Mucosa of stomach (tissue), 1 donor: Measurements from ENCODE around the gene ZNHIT1.
"Not testable (repeated sequence)": the region's sequence is repeated elsewhere in the genome, so short reads cannot be mapped to it uniquely, and the experiment has no call there.

Experiments used
- H3K27me3 ChIP-seq: one replicate; pipeline ENCODE4 v1.7.0; 2013; ENCODE audit warnings: mild to moderate bottlenecking, low read length; ENCODE audit not compliant: control insufficient read depth, insufficient read depth
- H3K36me3 ChIP-seq: one replicate; pipeline ENCODE4 v1.7.0; 2013; ENCODE audit warnings: low read length; ENCODE audit not compliant: control insufficient read depth, insufficient read depth
- H3K4me1 ChIP-seq: one replicate; pipeline ENCODE4 v1.7.0; 2013; ENCODE audit warnings: mild to moderate bottlenecking, low read length; ENCODE audit not compliant: control insufficient read depth, insufficient read depth
- H3K4me3 ChIP-seq: one replicate; pipeline ENCODE4 v1.7.0; 2013; ENCODE audit warnings: low read length
- H3K9ac ChIP-seq: one replicate; pipeline ENCODE4 v1.7.0; 2013; ENCODE audit warnings: mild to moderate bottlenecking, low read length, moderate library complexity
- H3K9me3 ChIP-seq: one replicate; pipeline ENCODE4 v1.7.0; 2013; ENCODE audit warnings: mild to moderate bottlenecking, low read length, moderate library complexity; ENCODE audit not compliant: control insufficient read depth
- donor health status: Pancreatic carcinoma.

The ZNHIT1 gene

DNA sequence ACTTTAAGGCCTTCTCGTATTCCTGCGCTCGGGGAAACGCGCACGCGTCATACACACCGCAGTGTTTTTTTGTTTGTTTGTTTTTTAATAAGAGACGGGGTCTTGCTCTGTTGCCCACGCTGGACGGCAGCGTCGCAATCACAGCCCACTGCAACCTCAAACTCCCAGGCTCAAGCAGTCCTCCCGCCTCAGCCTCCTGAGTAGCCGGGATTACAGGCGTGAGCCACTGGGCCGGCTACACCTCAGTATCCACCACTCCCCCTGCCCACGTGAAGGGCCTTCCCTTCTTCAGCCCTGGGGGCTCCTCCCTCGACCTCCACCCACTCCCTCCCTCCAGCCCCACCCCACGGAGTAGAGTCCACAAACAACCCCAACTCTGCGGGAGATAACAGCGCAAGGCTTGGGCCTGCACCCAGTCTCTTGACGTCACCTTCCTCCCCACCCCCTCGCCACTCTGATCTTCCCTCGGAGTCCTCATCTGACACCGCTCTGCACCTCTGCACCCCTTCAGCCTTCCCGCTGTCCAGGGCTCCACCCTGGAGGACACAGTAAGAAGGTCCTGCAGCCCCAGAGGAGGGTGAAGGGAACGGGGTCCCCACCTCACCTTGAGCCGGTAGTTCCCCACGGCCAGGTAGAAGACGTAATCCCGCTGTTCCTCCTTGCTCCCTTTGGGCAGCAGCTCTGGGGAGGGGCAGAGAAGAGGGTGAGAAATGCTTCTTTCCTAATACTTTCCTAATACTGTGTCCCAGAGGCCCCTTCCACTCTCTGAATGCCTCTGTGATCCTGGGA, 22.5 kb downstream of the ZNHIT1 start:
- H3K4me3 ChIP-seq, result no peak overlapping the region
- H3K9ac ChIP-seq, result no peak overlapping the region
- H3K4me1 ChIP-seq, result peaks cover 47% of the 10 kb centered on the region
- no peaks in the 10 kb centered on the region for H3K27me3 ChIP-seq
- peaks cover 4% of the 10 kb centered on the region for H3K36me3 ChIP-seq
- H3K9me3 ChIP-seq, result no peaks in the 10 kb centered on the region

- peaks cover 4% of the 10 kb centered on the region for H3K36me3 ChIP-seq
- peaks cover 52% of the 10 kb centered on the region for H3K4me1 ChIP-seq
- H3K9ac ChIP-seq, result no peak overlapping the region
- H3K4me3 ChIP-seq, result no peak overlapping the region
- H3K27me3 ChIP-seq, result no peaks in the 10 kb centered on the region
- H3K9me3 ChIP-seq, result no peaks in the 10 kb centered on the region
Measured at GRCh38 chr7:101241015-101241363, 23.0 kb downstream of the ZNHIT1 start.

DNA sequence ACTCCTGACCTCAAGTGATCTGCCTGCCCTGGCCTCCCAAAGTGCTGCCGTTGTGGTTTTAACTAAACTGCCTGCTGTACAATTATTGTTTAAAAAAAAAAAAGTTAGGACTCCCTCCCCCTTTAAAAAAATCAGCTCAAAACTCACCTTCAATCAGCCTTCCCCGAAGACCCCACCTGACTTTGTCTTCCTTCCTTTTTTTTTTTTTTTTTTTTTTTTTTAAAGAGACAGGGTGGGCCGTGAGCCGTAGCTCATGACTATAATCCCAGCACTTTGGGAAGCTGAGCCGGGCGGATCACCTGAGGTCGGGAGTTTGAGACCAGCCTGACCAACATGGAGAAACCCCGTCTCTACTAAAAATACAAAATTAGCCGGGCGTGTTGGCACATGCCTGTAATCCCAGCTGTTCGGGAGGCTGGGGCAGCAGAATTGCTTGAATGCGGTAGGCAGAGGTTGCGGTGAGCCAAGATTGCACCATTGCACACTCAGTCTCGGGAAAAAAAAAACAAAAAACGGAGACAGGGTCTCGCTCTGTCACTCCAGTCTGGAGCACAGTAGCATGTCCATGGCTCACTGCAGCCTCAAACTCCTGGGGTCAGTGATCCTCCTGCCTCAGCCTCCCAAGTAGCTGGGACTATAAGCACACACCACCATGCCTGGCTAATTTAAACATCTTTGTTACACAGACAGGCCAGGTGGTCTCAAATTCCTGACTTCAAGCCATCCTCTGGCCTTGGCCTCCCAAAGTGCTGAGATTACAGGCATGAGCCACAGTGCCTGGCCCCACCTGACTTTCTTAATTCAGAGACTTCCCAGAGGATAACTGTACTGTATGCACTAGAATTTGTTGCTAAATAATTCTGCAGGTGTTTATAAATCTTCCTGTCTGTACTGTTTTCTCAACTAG, 23.7 kb downstream of the ZNHIT1 start:
- Histone ChIP-seq H3K27me3 (no peaks in the 10 kb centered on the region), H3K9ac (no peak overlapping the region), H3K9me3 (no peaks in the 10 kb centered on the region), H3K4me3 (no peak overlapping the region), H3K4me1 (peaks cover 52% of the 10 kb centered on the region), H3K36me3 (peaks cover 4% of the 10 kb centered on the region)

DNA sequence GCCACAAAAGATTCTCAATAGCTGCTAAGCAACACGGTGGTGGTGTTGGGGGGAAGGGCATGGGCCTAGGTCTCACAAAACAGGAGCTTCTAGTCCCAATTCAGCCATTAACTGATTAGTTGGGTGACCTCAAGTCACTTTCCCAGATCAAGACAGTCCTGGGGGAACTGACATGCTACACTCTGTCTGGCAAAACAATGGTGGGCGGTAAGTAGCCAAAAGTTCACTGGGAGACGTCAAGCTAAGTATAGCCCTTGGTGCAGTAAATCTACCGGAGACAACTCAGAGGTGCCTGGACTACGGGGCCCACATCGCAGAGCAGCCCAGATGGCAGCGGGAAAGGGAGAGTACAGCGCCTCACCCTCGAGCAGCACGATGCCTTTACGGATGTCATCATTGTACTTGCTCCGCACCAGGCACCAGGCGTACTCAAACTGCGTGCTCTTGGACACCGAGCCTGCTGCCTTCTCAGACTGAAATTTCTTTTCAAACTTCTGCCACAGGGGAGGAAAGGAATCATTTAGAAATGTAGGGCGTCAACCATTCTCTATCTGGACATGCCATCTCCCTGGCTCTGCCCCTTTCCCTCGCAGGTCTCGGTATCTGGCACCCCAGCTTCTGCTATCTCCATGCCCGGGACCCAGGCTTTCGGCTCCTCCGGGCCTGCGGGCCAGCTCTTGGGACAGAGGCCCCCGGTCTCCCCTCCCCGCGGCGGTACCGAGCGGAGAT, 25.8 kb downstream of the ZNHIT1 start:
- no peaks in the 10 kb centered on the region for H3K9me3 ChIP-seq
- peak overlapping the region; percentile 85 for H3K9ac ChIP-seq
- peak overlapping the region; percentile 97 for H3K4me3 ChIP-seq
- peaks cover 35% of the 10 kb centered on the region for H3K4me1 ChIP-seq
- H3K27me3 ChIP-seq, result no peaks in the 10 kb centered on the region
- H3K36me3 ChIP-seq, result no peaks in the 10 kb centered on the region

GRCh38 chr7:101244375-101245146, 26.6 kb downstream of the ZNHIT1 start, which contains the start of gene FIS1:
Gene FIS1 (minus strand): TSS chr7:101245081. CDS start chr7:101245004, 77 bp downstream.
- no peaks in the 10 kb centered on the region for H3K27me3 ChIP-seq
- H3K4me3 ChIP-seq, result peak within 1 kb of the TSS; percentile 97
- peaks cover 34% of the 10 kb centered on the region for H3K4me1 ChIP-seq
- no peaks in the 10 kb centered on the region for H3K9me3 ChIP-seq
- H3K9ac ChIP-seq, result peak within 1 kb of the TSS; percentile 85
- no peaks in the 10 kb centered on the region for H3K36me3 ChIP-seq

GRCh38 chr7:101245147-101245668, 27.2 kb downstream of the ZNHIT1 start:
- peaks cover 29% of the 10 kb centered on the region for H3K4me1 ChIP-seq
- H3K9ac ChIP-seq, result peak overlapping the region; percentile 85
- no peaks in the 10 kb centered on the region for H3K36me3 ChIP-seq
- H3K27me3 ChIP-seq, result no peaks in the 10 kb centered on the region
- H3K4me3 ChIP-seq, result peak overlapping the region; percentile 97
- H3K9me3 ChIP-seq, result no peaks in the 10 kb centered on the region

DNA sequence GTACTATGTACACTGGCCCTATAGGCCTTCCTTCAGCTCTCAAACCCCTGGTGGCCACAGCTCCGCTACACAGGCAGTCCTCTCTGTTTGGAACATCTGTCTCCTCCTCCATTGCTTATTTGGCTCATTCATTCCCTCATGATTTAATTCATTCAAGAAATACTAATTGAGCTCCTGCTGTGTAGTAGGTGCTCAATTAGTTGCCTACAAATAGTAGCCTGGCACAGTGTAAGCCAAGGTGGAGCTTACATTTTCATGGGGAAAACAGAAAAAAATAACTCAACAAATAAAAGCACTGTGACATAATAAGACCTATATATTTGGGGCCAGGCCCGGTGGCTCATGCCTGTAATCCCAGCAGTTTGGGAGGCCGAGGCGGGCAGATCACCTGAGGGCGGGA, 30.3 kb downstream of the ZNHIT1 start:
- Histone ChIP-seq H3K27me3 (no peaks in the 10 kb centered on the region), H3K9ac (no peak overlapping the region), H3K4me1 (peaks cover 28% of the 10 kb centered on the region), H3K36me3 (no peaks in the 10 kb centered on the region), H3K4me3 (no peak overlapping the region), H3K9me3 (no peaks in the 10 kb centered on the region)

- Histone ChIP-seq H3K4me1 (peaks cover 17% of the 10 kb centered on the region), H3K9ac (no peak overlapping the region), H3K27me3 (no peaks in the 10 kb centered on the region), H3K9me3 (no peaks in the 10 kb centered on the region), H3K36me3 (no peaks in the 10 kb centered on the region), H3K4me3 (no peak overlapping the region)
Measured at GRCh38 chr7:101250324-101250723, 32.4 kb downstream of the ZNHIT1 start.

- Histone ChIP-seq H3K4me3 (peak overlapping the region; percentile 82), H3K27me3 (no peaks in the 10 kb centered on the region), H3K4me1 (peaks cover 10% of the 10 kb centered on the region), H3K36me3 (no peaks in the 10 kb centered on the region), H3K9ac (peak overlapping the region; percentile 84), H3K9me3 (no peaks in the 10 kb centered on the region)
Measured at GRCh38 chr7:101251871-101252659, 34.1 kb downstream of the ZNHIT1 start.

DNA sequence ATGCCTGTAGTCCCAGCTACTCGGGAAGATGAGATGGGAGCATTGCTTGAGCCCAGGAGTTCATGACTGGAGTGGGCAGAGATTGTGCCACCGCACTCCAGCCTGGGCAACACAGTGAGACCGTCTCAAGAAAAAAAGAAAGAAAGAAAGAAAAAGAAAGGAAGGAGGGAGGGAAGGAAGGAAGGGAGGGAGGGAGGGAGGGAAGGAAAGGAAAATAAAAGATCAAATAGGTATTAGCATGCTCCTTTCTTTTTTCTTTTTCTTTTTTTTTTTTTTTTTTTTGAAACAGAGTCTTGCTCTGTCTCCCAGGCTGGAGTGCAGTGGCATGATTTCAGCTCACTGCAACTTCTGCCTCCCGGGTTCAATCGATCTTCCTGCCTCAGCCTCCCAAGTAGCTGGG, 35.2 kb downstream of the ZNHIT1 start:
- not testable (repeated sequence) for H3K36me3 ChIP-seq, H3K9me3 ChIP-seq, H3K9ac ChIP-seq, H3K27me3 ChIP-seq, H3K4me1 ChIP-seq, H3K4me3 ChIP-seq
